BLaER1 (cell line): ENCODE measurements around the gene UBE2QL1.

Source experiments
- H3K27ac ChIP-seq: shearing (Covaris generic); formaldehyde crosslinking; 2 replicates; pipeline ENCODE4 v1.8.1; 2022
- H3K27me3 ChIP-seq: shearing (Covaris generic); formaldehyde crosslinking; 2 replicates; pipeline ENCODE4 v1.8.1; 2022
- H3K36me3 ChIP-seq: shearing (Covaris generic); formaldehyde crosslinking; 2 replicates; pipeline ENCODE4 v1.8.1; 2022
- H3K4me1 ChIP-seq: shearing (Covaris generic); formaldehyde crosslinking; 2 replicates; pipeline ENCODE4 v1.8.1; 2022
- H3K4me2 ChIP-seq: shearing (Covaris generic); formaldehyde crosslinking; 2 replicates; pipeline ENCODE4 v1.8.1; 2022
- H3K4me3 ChIP-seq: shearing (Covaris generic); formaldehyde crosslinking; 2 replicates; pipeline ENCODE4 v1.8.1; 2022
- H3K9ac ChIP-seq: shearing (Covaris generic); formaldehyde crosslinking; 2 replicates; pipeline ENCODE4 v1.8.1; 2022
- H3K9me3 ChIP-seq: shearing (Covaris generic); formaldehyde crosslinking; 2 replicates; pipeline ENCODE4 v1.8.1; 2022
- H4K20me1 ChIP-seq: shearing (Covaris generic); formaldehyde crosslinking; 2 replicates; pipeline ENCODE4 v1.8.1; 2022
- Cebpa-rat ChIP-seq: shearing (Covaris generic); IDR thresholded peaks from 2 replicates; pipeline ENCODE4 v1.8.1; 2022

The UBE2QL1 gene

GRCh38 chr5:6485441-6485840, 36.8 kb downstream of the UBE2QL1 start:
- H3K27me3 ChIP-seq, result no peaks in the 10 kb centered on the region
- no peak overlapping the region for H3K27ac ChIP-seq
- no peak overlapping the region for H3K4me3 ChIP-seq
- H4K20me1 ChIP-seq, result no peaks in the 10 kb centered on the region
- no peak overlapping the region for H3K9ac ChIP-seq
- H3K36me3 ChIP-seq, result no peaks in the 10 kb centered on the region
- no peaks in the 10 kb centered on the region for H3K9me3 ChIP-seq
- H3K4me2 ChIP-seq, result peak overlapping the region; percentile 64
- H3K4me1 ChIP-seq, result peaks cover 15% of the 10 kb centered on the region
- TF ChIP-seq Cebpa-rat, result no peak

DNA sequence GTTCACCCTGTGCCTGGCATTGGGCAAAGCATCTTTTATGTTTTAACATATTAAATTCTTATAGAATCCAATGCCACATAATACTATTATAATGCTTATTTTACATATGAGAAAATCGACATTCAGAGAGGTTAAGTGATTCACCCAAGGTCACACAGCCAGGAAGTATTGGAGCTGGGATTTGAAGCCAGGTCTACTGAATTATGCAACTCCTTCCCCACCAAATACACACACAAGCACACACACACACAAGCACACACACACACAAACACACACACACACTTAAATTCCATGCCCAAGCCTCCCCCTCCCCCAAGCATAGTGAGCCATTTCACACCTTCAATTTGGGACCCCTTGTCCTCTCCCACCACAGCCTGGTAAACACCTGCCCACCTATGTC, 37.4 kb downstream of the UBE2QL1 start:
- H3K9me3 ChIP-seq, result no peaks in the 10 kb centered on the region
- H3K27me3 ChIP-seq, result no peaks in the 10 kb centered on the region
- H3K36me3 ChIP-seq, result no peaks in the 10 kb centered on the region
- no peak for TF ChIP-seq Cebpa-rat
- no peak overlapping the region for H3K27ac ChIP-seq
- no peak overlapping the region for H3K4me2 ChIP-seq
- H4K20me1 ChIP-seq, result no peaks in the 10 kb centered on the region
- H3K4me3 ChIP-seq, result no peak overlapping the region
- no peak overlapping the region for H3K9ac ChIP-seq
- H3K4me1 ChIP-seq, result peaks cover 15% of the 10 kb centered on the region

DNA sequence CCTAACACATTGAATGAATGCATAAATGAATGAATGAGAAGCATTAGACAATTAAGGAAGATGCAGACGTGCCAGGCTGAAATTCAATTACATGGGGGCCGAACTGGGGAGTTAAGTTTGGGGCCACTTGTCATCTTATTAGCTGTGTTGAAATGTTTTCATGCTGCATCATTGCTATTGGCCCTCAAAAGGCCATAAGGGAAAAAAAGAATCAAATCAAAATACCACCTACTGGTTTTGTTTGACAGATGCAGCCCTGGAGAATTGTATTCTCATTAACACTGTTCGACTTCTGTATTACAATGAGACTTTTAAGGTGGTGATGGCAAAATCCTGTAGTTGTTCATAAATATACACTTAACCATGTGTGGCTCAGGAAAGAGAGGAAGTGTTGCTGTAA, 38.4 kb downstream of the UBE2QL1 start:
- Histone ChIP-seq H3K36me3 (no peaks in the 10 kb centered on the region), H3K27ac (no peak overlapping the region), H4K20me1 (no peaks in the 10 kb centered on the region), H3K9me3 (no peaks in the 10 kb centered on the region), H3K9ac (no peak overlapping the region), H3K4me2 (no peak overlapping the region), H3K4me3 (no peak overlapping the region), H3K27me3 (no peaks in the 10 kb centered on the region), H3K4me1 (peaks cover 15% of the 10 kb centered on the region)
- TF ChIP-seq Cebpa-rat, result no peak

GRCh38 chr5:6488021-6488420, 39.4 kb downstream of the UBE2QL1 start:
- H3K27ac ChIP-seq, result no peak overlapping the region
- no peaks in the 10 kb centered on the region for H3K27me3 ChIP-seq
- no peak for TF ChIP-seq Cebpa-rat
- H3K36me3 ChIP-seq, result no peaks in the 10 kb centered on the region
- peaks cover 15% of the 10 kb centered on the region for H3K4me1 ChIP-seq
- no peaks in the 10 kb centered on the region for H3K9me3 ChIP-seq
- no peaks in the 10 kb centered on the region for H4K20me1 ChIP-seq
- no peak overlapping the region for H3K4me3 ChIP-seq
- no peak overlapping the region for H3K9ac ChIP-seq
- no peak overlapping the region for H3K4me2 ChIP-seq

- Histone ChIP-seq H4K20me1 (no peaks in the 10 kb centered on the region), H3K4me2 (no peak overlapping the region), H3K4me1 (peaks cover 13% of the 10 kb centered on the region), H3K27me3 (no peaks in the 10 kb centered on the region), H3K4me3 (no peak overlapping the region), H3K27ac (no peak overlapping the region), H3K36me3 (no peaks in the 10 kb centered on the region), H3K9ac (no peak overlapping the region), H3K9me3 (no peaks in the 10 kb centered on the region)
- TF ChIP-seq Cebpa-rat, result no peak
These were observed 41.1 kb downstream of the UBE2QL1 start for GRCh38 chr5:6489643-6490185.

DNA sequence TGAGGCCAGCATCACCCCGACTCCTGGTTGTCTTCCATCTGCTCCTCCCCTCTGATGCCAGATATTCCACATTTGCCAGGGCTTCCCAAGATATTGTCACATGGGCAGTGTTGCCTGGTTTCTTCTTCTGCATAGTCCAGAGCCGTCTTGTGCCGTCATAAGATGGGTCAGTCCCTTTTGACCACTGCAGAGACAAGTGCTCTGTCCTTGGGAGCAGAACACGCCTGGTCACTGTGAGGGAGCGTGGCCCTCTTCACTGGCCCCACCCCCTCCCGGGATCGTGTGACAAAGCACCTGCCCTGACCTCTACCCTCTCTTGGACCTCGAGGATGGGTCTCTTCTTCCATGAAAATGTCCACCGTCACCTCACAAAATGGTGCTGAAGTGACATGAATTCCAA, 41.6 kb downstream of the UBE2QL1 start:
- Histone ChIP-seq H3K4me1 (peaks cover 7% of the 10 kb centered on the region), H3K27ac (no peak overlapping the region), H3K9me3 (no peaks in the 10 kb centered on the region), H4K20me1 (no peaks in the 10 kb centered on the region), H3K9ac (no peak overlapping the region), H3K4me3 (no peak overlapping the region), H3K36me3 (no peaks in the 10 kb centered on the region), H3K4me2 (no peak overlapping the region), H3K27me3 (peaks cover 4% of the 10 kb centered on the region; the same call in 1 of the 2 replicates)
- no peak for TF ChIP-seq Cebpa-rat

DNA sequence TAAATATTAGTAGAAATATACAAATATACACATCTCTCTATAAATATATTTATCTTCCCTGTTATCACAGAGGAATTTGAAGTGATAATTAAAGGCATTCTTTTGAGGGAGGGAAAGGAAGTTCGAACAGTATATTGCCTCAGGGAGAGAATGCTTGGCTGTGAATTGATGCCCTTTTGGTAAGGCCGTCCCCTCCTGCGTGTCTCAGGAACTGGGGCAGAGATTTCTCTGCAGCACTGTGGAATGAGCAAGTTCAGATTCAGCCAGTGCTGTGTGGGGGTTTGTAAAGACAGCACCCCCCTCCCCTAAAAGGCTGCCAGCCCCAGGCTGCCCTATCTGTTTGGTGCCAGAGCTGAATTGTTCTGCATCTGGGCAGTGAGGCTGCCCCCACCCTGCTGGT, 42.0 kb downstream of the UBE2QL1 start:
- Histone ChIP-seq H4K20me1 (no peaks in the 10 kb centered on the region), H3K4me3 (no peak overlapping the region), H3K4me1 (peaks cover 3% of the 10 kb centered on the region), H3K4me2 (no peak overlapping the region), H3K9ac (no peak overlapping the region), H3K27ac (no peak overlapping the region), H3K9me3 (no peaks in the 10 kb centered on the region), H3K36me3 (no peaks in the 10 kb centered on the region), H3K27me3 (peaks cover 6% of the 10 kb centered on the region; the same call in 1 of the 2 replicates)
- TF ChIP-seq Cebpa-rat, result no peak

DNA sequence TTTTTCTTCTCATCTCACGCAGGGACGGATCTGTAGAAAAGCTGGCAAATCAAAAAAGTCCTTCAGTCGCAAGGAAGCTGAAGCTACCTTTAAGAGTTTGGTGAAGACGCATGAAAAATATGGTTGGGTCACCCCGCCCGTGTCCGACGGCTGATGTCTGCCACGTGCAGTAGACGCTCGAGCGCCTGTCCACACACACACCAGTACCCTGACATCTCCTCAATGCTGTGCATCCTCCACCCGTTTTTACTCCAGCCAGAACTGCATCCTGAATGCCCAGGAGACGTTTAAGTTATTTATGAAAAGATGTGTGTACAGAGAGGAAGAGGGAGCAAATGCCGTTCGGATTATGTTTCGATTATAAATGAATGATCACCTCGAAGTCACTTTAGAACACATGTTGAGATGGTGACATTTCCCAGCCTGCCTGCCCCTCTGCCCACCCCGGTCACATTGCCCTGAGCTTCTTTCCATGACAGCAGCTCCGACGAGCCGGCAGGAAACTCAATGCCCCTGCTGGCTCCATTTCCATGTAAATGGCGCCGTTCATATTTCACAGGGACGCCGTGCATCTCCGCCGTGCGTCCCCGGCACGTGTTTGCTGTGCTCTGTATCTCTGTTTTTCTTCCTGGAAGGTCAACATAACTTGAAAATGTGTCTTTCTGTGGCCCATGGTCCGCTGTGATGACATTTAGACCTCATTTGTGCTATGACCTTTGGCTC, 42.7 kb downstream of the UBE2QL1 start:
- no peak overlapping the region for H3K4me2 ChIP-seq
- H3K27ac ChIP-seq, result no peak overlapping the region
- no peaks in the 10 kb centered on the region for H4K20me1 ChIP-seq
- no peaks in the 10 kb centered on the region for H3K36me3 ChIP-seq
- no peak overlapping the region for H3K9ac ChIP-seq
- no peak overlapping the region for H3K4me3 ChIP-seq
- peaks cover 6% of the 10 kb centered on the region; the same call in 1 of the 2 replicates for H3K27me3 ChIP-seq
- no peak for TF ChIP-seq Cebpa-rat
- H3K4me1 ChIP-seq, result peaks cover 5% of the 10 kb centered on the region
- H3K9me3 ChIP-seq, result no peaks in the 10 kb centered on the region

DNA sequence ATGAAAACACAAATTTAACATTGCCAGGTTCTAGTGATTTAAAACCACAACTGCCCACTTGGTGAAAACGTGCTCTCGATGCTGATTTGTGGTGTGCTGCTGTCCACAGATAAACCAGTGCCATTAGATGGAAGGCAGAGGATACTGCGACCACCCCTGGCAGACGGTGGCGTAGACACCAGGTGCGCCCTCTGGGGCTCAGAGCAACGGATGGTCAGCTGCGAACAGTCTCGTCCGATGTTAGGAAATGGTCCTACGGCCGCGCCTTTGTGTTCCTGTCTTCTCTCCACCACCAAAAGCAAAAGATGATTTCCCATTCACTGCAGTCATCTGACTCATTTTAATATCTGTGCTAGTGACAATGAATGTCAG, 43.2 kb downstream of the UBE2QL1 start:
- Histone ChIP-seq H3K4me2 (no peak overlapping the region), H3K27ac (no peak overlapping the region), H3K9ac (no peak overlapping the region), H4K20me1 (no peaks in the 10 kb centered on the region), H3K4me1 (peaks cover 11% of the 10 kb centered on the region), H3K36me3 (no peaks in the 10 kb centered on the region), H3K27me3 (peaks cover 6% of the 10 kb centered on the region; the same call in 1 of the 2 replicates), H3K4me3 (no peak overlapping the region), H3K9me3 (no peaks in the 10 kb centered on the region)
- no peak for TF ChIP-seq Cebpa-rat

DNA sequence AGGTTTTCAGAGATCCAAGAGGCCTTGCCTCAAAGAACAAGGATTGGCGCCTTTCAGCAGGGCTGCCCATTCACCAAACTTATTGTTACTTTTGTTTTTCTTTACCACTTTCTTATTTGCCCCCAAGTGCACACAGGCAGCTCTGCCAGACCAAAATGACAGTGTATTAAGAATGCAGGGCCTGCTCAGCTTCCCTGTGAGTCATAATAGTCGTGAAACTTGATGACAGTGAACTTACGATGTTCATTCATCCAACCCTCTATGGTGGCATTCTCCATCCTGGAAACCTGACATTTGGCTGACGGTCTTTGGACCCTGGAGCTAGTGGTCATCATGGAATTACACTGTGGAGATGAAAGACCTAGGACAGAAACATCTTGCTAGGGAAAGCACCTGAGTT, 44.3 kb downstream of the UBE2QL1 start:
- Histone ChIP-seq H3K36me3 (no peaks in the 10 kb centered on the region), H3K9ac (no peak overlapping the region), H3K9me3 (no peaks in the 10 kb centered on the region), H4K20me1 (no peaks in the 10 kb centered on the region), H3K4me1 (peaks cover 21% of the 10 kb centered on the region), H3K27ac (no peak overlapping the region), H3K4me3 (no peak overlapping the region), H3K27me3 (peaks cover 6% of the 10 kb centered on the region; the same call in 1 of the 2 replicates), H3K4me2 (no peak overlapping the region)
- no peak for TF ChIP-seq Cebpa-rat
